NK-92 (cell line): Measurements from ENCODE around the gene ACE.

Experiments used
- DNase-seq: peaks from one replicate; lab custom pipeline; 2025; ENCODE audit not compliant: unreplicated experiment; lab: John Stamatoyannopoulos, UW

The ACE gene

GRCh38 chr17:63490329-63490728 is 13.5 kb downstream of the ACE start:
- DNase-seq = no peak

- no peak for DNase-seq
Measured at GRCh38 chr17:63490858-63491400, 14.1 kb downstream of the ACE start.

GRCh38 chr17:63491413-63491812 is 14.6 kb downstream of the ACE start:
- DNase-seq = no peak

GRCh38 chr17:63491977-63492618 is 15.2 kb downstream of the ACE start:
- no peak for DNase-seq

- no peak for DNase-seq
Measured at GRCh38 chr17:63492940-63493339, 16.1 kb downstream of the ACE start.

GRCh38 chr17:63493411-63493810 is 16.6 kb downstream of the ACE start:
- DNase-seq = no peak

GRCh38 chr17:63494300-63494928 is 17.6 kb downstream of the ACE start:
- DNase-seq = no peak

- no peak for DNase-seq
Measured at GRCh38 chr17:63495491-63495890, 18.6 kb downstream of the ACE start.

GRCh38 chr17:63496177-63496576 is 19.3 kb downstream of the ACE start:
- no peak for DNase-seq

GRCh38 chr17:63496663-63497400 is 20.0 kb downstream of the ACE start:
- DNase-seq = no peak

GRCh38 chr17:63497708-63498483 is 21.0 kb downstream of the ACE start:
- DNase-seq = no peak

GRCh38 chr17:63498626-63499195 is 21.9 kb downstream of the ACE start:
- no peak for DNase-seq

- no peak for DNase-seq
Measured at GRCh38 chr17:63500543-63501390, 23.9 kb downstream of the ACE start.

- no peak for DNase-seq
Measured at GRCh38 chr17:63503341-63503705, 26.5 kb downstream of the ACE start.

- DNase-seq = no peak
Measured at GRCh38 chr17:63504261-63504660, 27.4 kb downstream of the ACE start.

GRCh38 chr17:63505341-63505740 is 28.5 kb downstream of the ACE start:
- no peak for DNase-seq

- no peak for DNase-seq
Measured at GRCh38 chr17:63506627-63507026, 29.8 kb downstream of the ACE start.

- no peak for DNase-seq
Measured at GRCh38 chr17:63511331-63511730, 34.5 kb downstream of the ACE start.

GRCh38 chr17:63512388-63512787 is 35.5 kb downstream of the ACE start:
- DNase-seq = no peak
